ENCODE measurements around the gene DMAC2L.
"Not testable (repeated sequence)": the region's sequence is repeated elsewhere in the genome, so short reads cannot be mapped to it uniquely, and the experiment has no call there.

Gene DMAC2L, protein sequence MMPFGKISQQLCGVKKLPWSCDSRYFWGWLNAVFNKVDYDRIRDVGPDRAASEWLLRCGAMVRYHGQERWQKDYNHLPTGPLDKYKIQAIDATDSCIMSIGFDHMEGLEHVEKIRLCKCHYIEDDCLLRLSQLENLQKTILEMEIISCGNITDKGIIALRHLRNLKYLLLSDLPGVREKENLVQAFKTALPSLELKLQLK

GRCh38 chr14:50311972-50312733, at the start of gene DMAC2L, which contains the start of gene L2HGDH:
TSS of gene DMAC2L (plus strand) at chr14:50312324. CDS start at chr14:50321488, 9,164 bp downstream.
TSS of gene L2HGDH (minus strand) at chr14:50312229. CDS start at chr14:50312150, 79 bp downstream.
- DNase-seq (ENCODE audit: extremely low read depth in 1 of 2, low read depth in 1 of 2), result peak; percentile 80 to 86

DNA sequence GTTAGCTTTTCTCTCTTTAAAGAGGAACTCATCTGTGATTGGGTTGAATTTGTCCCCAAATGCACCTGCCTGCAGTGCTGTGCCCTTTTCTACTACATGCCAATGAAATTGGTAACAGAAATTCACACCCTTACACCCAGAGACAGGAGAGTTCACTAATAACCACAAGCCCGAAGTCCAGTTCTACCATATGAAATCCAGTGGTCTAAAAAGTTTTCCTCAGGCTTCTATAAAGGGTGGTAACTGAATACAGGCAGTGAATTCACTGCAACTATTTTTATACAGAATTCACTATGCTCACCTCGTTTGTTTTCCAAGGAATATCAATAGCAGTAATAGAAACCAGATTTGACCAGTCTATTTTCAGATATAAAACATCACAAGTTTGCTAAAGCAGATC, 49.3 kb upstream of the DMAC2L start:
- DNase-seq (ENCODE audit: extremely low read depth in 1 of 2, low read depth in 1 of 2), result no peak

- no peak for DNase-seq (ENCODE audit: extremely low read depth in 1 of 2, low read depth in 1 of 2)
Measured at GRCh38 chr14:50263321-50263720, 48.8 kb upstream of the DMAC2L start.

DNA sequence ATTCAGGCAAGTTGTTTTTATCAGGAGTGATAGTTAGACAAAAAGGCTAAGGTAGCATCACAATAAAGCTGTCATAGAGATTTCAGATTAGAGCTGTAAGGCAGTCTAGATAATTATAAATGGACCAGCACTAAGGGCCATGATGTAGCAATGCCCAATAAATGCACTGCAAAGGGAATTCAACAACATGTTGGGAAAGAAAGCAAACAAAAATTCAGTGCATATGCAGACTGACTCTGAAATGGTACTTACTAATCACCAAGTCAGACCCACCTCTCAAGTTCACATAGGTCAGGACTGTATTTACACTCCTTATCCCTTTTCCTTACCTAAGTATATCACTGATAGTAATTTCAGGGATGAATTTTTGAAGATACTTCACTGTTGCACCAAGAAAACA, 47.1 kb upstream of the DMAC2L start:
- no peak for DNase-seq (ENCODE audit: extremely low read depth in 1 of 2, low read depth in 1 of 2)

DNA sequence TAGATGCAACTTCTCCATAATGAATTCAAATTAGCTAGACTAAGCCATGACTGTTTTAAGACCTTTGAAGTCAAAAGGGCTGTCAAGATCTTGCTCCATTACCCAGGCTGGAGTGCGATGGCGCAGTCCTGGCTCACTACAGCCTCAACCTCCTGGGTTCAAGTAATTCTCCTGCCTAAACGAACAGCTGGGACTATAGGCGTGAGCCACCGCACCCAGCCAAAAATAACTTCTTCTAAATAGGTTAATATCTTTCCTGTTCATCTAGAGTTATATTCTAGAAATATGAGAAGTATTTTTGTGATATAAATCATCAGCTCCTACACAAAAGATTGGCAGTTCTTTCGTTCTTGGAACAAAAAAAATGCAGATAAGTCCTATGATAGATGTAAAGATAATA, 41.2 kb upstream of the DMAC2L start:
- no peak for DNase-seq (ENCODE audit: extremely low read depth in 1 of 2, low read depth in 1 of 2)

DNA sequence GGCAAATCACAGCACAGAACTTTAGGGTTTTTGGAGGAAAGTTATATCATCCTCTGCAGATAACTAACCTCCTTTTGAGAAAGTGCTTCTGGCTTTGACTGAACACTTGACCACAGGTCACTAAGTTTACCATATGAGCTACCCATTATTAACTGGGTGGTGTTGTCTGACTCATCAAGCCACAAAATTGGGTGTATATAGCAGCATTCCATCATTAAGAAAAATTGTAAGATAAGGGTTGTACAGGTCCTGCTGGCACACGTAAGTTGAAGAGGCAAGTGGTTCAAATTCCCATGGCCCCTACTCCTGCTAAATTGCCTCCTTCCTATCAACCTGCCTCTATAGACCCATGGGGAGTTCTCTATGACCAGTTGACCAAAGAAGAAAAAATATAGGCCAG, 39.6 kb upstream of the DMAC2L start:
- DNase-seq (ENCODE audit: extremely low read depth in 1 of 2, low read depth in 1 of 2), result no peak

GRCh38 chr14:50285861-50286260, 26.3 kb upstream of the DMAC2L start:
- DNase-seq (ENCODE audit: extremely low read depth in 1 of 2, low read depth in 1 of 2), result no peak

GRCh38 chr14:50288146-50288545, 24.0 kb upstream of the DMAC2L start:
- DNase-seq (ENCODE audit: extremely low read depth in 1 of 2, low read depth in 1 of 2), result no peak

DNA sequence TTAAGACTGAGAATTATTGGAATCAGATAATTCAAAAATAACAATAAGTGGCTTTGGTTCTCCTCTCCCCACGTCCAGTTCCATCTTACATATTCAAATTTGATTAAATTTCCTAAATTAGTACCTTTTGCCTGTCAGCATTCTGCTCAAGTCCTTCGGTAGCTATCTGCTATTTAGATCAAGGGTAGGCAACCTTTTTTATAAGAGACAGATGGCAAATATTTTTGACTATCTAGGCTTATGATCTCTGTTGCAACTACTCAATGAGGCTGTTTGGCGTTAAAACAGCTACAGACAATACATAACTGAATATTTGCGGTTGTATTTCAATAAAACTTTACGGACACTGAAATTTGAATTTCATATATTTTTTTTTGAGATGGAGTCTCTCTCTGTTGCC, 21.8 kb upstream of the DMAC2L start:
- no peak for DNase-seq (ENCODE audit: extremely low read depth in 1 of 2, low read depth in 1 of 2)

DNA sequence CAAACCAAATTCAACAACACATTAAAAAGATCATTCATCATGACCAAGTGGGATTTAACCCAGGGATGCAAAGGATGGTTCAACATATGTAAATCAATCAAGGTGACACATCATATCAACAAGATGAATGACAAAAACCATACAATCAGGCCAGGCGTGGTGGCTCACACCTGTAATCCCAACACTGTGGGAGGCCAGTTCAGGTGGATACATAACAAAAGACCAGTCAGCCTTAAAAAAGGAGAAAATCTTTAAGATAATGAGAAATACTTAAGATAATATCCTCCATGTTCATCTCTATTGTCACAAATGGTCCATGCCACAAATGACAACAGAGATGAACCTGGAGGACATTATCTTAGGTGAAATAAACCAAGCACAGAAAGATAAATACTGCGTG, 12.5 kb upstream of the DMAC2L start:
- DNase-seq (ENCODE audit: extremely low read depth in 1 of 2, low read depth in 1 of 2), result no peak

GRCh38 chr14:50301914-50302313, 10.2 kb upstream of the DMAC2L start:
- no peak for DNase-seq (ENCODE audit: extremely low read depth in 1 of 2, low read depth in 1 of 2)

GRCh38 chr14:50303744-50304471, 8.2 kb upstream of the DMAC2L start:
- no peak for DNase-seq (ENCODE audit: extremely low read depth in 1 of 2, low read depth in 1 of 2)

- no peak for DNase-seq (ENCODE audit: extremely low read depth in 1 of 2, low read depth in 1 of 2)
Measured at GRCh38 chr14:50308363-50308915, 3.7 kb upstream of the DMAC2L start.

DNA sequence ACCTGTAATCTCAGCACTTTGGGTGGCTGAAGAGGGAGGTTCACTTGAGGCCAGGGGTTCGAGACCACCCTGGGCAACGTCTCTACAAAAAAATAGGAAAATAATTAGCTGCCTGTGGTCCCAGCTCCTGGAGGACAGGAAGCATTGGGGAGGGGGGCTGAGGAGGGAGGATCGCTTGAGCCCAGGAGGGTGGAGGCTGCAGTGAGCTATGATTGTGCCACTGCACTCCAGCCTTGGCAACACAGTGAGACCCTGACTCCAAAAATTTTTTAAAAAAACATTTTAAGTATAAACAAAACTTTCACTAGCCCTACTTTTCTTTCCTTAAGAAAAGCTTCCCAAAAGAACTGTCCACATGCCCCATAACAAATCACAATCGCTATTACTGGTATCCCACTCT, 1.7 kb upstream of the DMAC2L start:
- DNase-seq (ENCODE audit: extremely low read depth in 1 of 2, low read depth in 1 of 2), result no peak

GRCh38 chr14:50311337-50311971, 670 bp upstream of the DMAC2L start:
- no peak for DNase-seq (ENCODE audit: extremely low read depth in 1 of 2, low read depth in 1 of 2)

DNA sequence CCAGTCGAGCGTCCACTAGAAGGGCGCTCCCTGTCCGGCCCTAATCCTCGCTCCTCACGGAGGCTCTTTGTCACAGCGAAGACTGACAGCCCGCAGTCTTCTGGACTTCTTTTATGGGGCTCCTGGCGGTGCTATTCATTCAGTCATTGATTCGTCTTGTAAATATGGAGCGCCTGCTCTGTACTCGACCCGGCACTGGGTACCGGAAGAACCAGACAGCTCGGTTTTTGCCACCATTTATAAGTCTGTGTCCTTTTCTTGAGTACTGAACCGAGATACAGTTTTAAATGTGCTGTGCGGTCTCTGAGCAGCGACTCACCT, 570 bp downstream of the DMAC2L start:
- no peak for DNase-seq (ENCODE audit: extremely low read depth in 1 of 2, low read depth in 1 of 2)

DNA sequence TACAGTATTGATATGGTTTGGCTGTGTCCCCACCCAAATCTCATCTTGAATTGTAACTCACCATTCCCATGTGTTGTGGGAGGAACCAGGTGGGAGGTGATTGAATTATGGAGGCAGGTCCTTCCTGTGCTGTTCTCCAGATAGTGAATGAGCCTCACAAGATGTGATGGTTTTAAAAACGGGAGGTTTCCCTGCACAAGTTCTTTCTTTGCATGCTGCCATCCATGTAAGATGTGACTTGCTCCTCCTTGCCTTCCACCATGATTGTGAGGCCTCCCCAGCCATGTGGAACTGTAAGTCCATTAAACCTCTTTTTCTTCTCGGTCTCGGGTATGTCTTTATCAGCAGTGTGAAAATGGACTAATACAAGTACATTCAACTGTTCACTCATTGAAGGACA, 2.0 kb downstream of the DMAC2L start:
- not testable (repeated sequence) for DNase-seq (ENCODE audit: extremely low read depth in 1 of 2, low read depth in 1 of 2)

DNA sequence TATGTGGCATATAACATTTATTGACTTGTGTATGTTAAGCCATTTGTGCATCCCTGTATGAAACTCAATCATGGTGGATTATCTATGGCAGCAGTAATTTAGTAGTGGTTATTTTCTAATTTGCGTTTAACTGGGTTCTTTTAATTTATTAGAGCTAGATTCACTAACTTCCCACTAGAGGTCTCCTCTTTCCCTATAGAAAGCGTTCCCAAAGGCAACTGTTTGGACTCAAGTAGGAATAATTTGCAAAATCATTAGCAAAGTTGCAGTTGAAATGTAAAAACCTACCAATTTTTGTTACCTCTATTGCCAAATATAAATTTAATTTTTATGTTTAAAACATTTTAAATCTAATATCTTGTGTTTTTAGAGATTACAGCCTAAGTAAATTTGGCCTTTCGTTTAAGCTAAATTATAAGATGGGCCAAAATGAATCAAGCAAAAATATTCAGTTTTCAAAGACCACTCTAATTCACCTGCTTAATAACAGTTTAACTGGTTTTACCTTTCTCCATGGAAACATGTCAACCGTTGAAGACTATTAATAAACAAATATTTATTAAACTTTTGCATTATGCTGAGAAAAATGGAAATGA, 6.0 kb downstream of the DMAC2L start:
- DNase-seq (ENCODE audit: extremely low read depth in 1 of 2, low read depth in 1 of 2), result no peak

DNA sequence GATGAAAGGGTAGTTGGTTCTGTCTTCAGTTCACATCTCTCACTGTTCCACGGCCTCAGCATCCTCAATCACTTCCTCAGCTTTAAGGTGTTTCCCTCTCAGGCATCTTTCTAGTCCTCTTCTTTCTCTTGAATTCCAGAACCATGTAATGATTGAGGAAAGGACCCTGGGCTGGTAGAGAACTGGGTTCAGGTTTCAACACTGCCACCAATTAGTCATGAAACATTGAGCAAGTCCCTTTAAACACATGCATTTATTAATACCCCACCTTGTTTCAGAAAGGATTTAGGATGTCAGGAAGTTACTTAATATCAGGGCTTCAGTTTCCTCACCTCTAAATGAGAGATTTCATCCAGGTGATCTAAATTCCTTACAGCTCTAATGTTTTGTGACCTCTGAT, 7.2 kb downstream of the DMAC2L start:
- no peak for DNase-seq (ENCODE audit: extremely low read depth in 1 of 2, low read depth in 1 of 2)

GRCh38 chr14:50319721-50320120, 7.6 kb downstream of the DMAC2L start:
- DNase-seq (ENCODE audit: extremely low read depth in 1 of 2, low read depth in 1 of 2), result no peak

- no peak for DNase-seq (ENCODE audit: extremely low read depth in 1 of 2, low read depth in 1 of 2)
Measured at GRCh38 chr14:50320283-50320682, 8.2 kb downstream of the DMAC2L start.
